ENCODE measurements around the gene PDZD2.

GRCh38 chr5:32030222-32030621, 391.3 kb downstream of the PDZD2 start:
- no peak for TF ChIP-seq CTCF (IDR thresholded peaks at IDR 0.05 in 2 of 3, conservative IDR thresholded peaks at IDR 0.05 in 1 of 3; ENCODE audit: borderline replicate concordance in 1 of 3, insufficient read depth in 1 of 3, low read depth in 2 of 3, low read length in 2 of 3)
- no peak for TF ChIP-seq REST (IDR thresholded peaks at IDR 0.05; ENCODE audit: low read depth)
- no peak for TF ChIP-seq EZH2 (IDR thresholded peaks at IDR 0.05)
- TF ChIP-seq EZH2phosphoT487 (IDR thresholded peaks at IDR 0.05; ENCODE audit: borderline replicate concordance): no peak
- TF ChIP-seq POLR2AphosphoS5 (IDR thresholded peaks at IDR 0.05; ENCODE audit: low read depth, low read length): no peak
- TF ChIP-seq EGR1 (IDR thresholded peaks at IDR 0.05; ENCODE audit: low read depth): no peak
- TF ChIP-seq ZFX (IDR thresholded peaks at IDR 0.05): no peak
- TF ChIP-seq SRF (IDR thresholded peaks at IDR 0.05; ENCODE audit: low read depth): no peak
- TF ChIP-seq CEBPB (IDR thresholded peaks at IDR 0.05; ENCODE audit: low read depth): no peak
- TF ChIP-seq RAD21 (IDR thresholded peaks at IDR 0.05; ENCODE audit: low read depth): no peak
- TF ChIP-seq SP1 (IDR thresholded peaks at IDR 0.05; ENCODE audit: low read depth): no peak
- TF ChIP-seq ZNF274 (IDR thresholded peaks at IDR 0.05; ENCODE audit: low read depth, low read length): no peak
- no peak for TF ChIP-seq SIN3A (IDR thresholded peaks at IDR 0.05; ENCODE audit: low read depth)
